ENCODE data around the gene MDGA2. TPM values are rescaled to one million over a fixed set of nuclear protein-coding genes. Genes with fewer than 3 reads are reported as not detected.

Gene MDGA2
- total and polyA plus RNA-seq, 2 of the 13 experiments (the other 11 are each of a cell fraction or from before 2014, with no cell fraction given): not detected

DNA sequence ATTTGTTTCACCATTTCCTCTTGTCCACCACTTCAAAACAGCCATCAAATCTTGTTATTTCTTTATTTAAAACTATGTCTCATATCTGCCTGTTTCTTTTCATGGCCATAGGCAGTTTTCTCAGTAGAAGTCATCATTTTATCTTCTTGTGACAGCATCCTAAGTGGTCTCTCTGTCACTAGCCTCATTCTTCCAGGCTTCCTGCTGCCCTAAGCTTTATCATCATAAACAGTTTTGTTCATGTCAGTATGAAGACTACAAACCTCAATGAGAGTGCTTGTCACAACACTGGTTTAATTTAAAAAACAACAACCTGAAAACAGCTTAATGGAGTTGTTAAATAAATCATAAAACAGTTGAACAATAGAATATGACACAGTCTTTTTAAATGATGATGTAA is 636.1 kb downstream of the MDGA2 start:
- CTCF ChIA-PET (ENCODE audit: low intra/inter-chr PET ratio, low total read pairs): no interaction called here
- FAIRE-seq: no peak
- peak; percentile 64 for TF ChIP-seq ATF7 (IDR thresholded peaks at IDR 0.05)
- no peak for TF ChIP-seq ATF7 (CRISPR knock-in tag; IDR thresholded peaks at IDR 0.05)
- TF ChIP-seq ZNF576 (CRISPR knock-in tag; IDR thresholded peaks at IDR 0.05): no peak
- TF ChIP-seq MIER2 (CRISPR knock-in tag; IDR thresholded peaks at IDR 0.05): no peak
- ATAC-seq: no peak
- Histone ChIP-seq H3K9me3 (ENCODE audit: low read length) (no peaks in the 10 kb centered on the region), H3K79me2 (ENCODE audit: insufficient read depth, low read length) (no peaks in the 10 kb centered on the region), H3K4me1 (ENCODE audit: insufficient read depth, low read length) (no peaks in the 10 kb centered on the region), H3K4me2 (ENCODE audit: low read depth, low read length) (no peak overlapping the region), H3K36me3 (replicated peaks in 1 of 2; ENCODE audit: control insufficient read depth in 1 of 2, insufficient read depth in 2 of 2, low read length in 2 of 2) (no peaks in the 10 kb centered on the region), H3K27me3 (ENCODE audit: control insufficient read depth in 1 of 2, insufficient read depth in 2 of 2, low read length in 2 of 2) (no peaks in the 10 kb centered on the region), H3K4me3 (replicated peaks in 1 of 3; ENCODE audit: insufficient read depth in 1 of 3, low read depth in 2 of 3, low read length in 3 of 3) (no peak overlapping the region), H3K9ac (ENCODE audit: insufficient read depth, low read depth, low read length) (no peak overlapping the region), H2AFZ (ENCODE audit: low read length) (no peak overlapping the region), H3K27ac (ENCODE audit: extremely low read length, insufficient read depth, low read length) (no peak overlapping the region), H4K20me1 (ENCODE audit: insufficient read depth, low read length) (no peaks in the 10 kb centered on the region)
- POLR2A ChIA-PET: no interaction called here
- in situ Hi-C loops (cut with HindIII; ENCODE audit: extremely low pct_ligation_motif_present, low pct_unique_long_range_greater_than_20kb) (no loop called here), intact Hi-C loops (cut with micrococcal nuclease; ENCODE audit: unreplicated experiment) (no loop called here)
- DNase-seq (ENCODE audit: low spot score): no peak
- BruUV-seq (replicated peaks): no TSS peak

GRCh38 chr14:47022721-47023120 is 652.7 kb downstream of the MDGA2 start:
- POLR2A ChIA-PET: no interaction called here
- H3K4me1 ChIP-seq (ENCODE audit: insufficient read depth, low read length): no peaks in the 10 kb centered on the region
- intact Hi-C loops (cut with micrococcal nuclease; ENCODE audit: unreplicated experiment) (no loop called here), in situ Hi-C loops (cut with HindIII; ENCODE audit: extremely low pct_ligation_motif_present, low pct_unique_long_range_greater_than_20kb) (no loop called here)
- no peak overlapping the region for H3K27ac ChIP-seq (ENCODE audit: extremely low read length, insufficient read depth, low read length)
- CTCF ChIA-PET (ENCODE audit: low intra/inter-chr PET ratio, low total read pairs): no interaction called here
- no peaks in the 10 kb centered on the region for H4K20me1 ChIP-seq (ENCODE audit: insufficient read depth, low read length)
- 5% methylated on average over 2 of the region's 2 CpGs for WGBS (ENCODE audit: low lambda C conversion rate)
- H2AFZ ChIP-seq (ENCODE audit: low read length): no peak overlapping the region
- no peaks in the 10 kb centered on the region for H3K9me3 ChIP-seq (ENCODE audit: low read length)
- H3K4me3 ChIP-seq (replicated peaks in 1 of 3; ENCODE audit: insufficient read depth in 1 of 3, low read depth in 2 of 3, low read length in 3 of 3): no peak overlapping the region
- H3K9ac ChIP-seq (ENCODE audit: insufficient read depth, low read depth, low read length): no peak overlapping the region
- FAIRE-seq (no peak), DNase-seq (ENCODE audit: low spot score) (no peak), ATAC-seq (no peak)
- H3K27me3 ChIP-seq (ENCODE audit: control insufficient read depth in 1 of 2, insufficient read depth in 2 of 2, low read length in 2 of 2): no peaks in the 10 kb centered on the region
- no peak overlapping the region for H3K4me2 ChIP-seq (ENCODE audit: low read depth, low read length)
- BruUV-seq (replicated peaks): no TSS peak
- H3K36me3 ChIP-seq (replicated peaks in 1 of 2; ENCODE audit: control insufficient read depth in 1 of 2, insufficient read depth in 2 of 2, low read length in 2 of 2): no peaks in the 10 kb centered on the region
- no peaks in the 10 kb centered on the region for H3K79me2 ChIP-seq (ENCODE audit: insufficient read depth, low read length)
- TF ChIP-seq ZNF367 (CRISPR knock-in tag; IDR thresholded peaks at IDR 0.05; ENCODE audit: borderline replicate concordance) (no peak), KLF11 (CRISPR knock-in tag; IDR thresholded peaks at IDR 0.05) (no peak), NFRKB (IDR thresholded peaks at IDR 0.05) (no peak), ZNF496 (CRISPR knock-in tag; IDR thresholded peaks at IDR 0.05; ENCODE audit: insufficient replicate concordance) (no peak), ZNF235 (CRISPR knock-in tag; IDR thresholded peaks at IDR 0.05; ENCODE audit: borderline replicate concordance) (no peak), ZNF337 (CRISPR knock-in tag; IDR thresholded peaks at IDR 0.05; ENCODE audit: borderline replicate concordance, low read depth) (no peak), SIN3A (IDR thresholded peaks at IDR 0.05; ENCODE audit: borderline replicate concordance, low read depth, low read length) (no peak), FOXC1 (CRISPR knock-in tag; IDR thresholded peaks at IDR 0.05; ENCODE audit: borderline replicate concordance) (no peak)
- TF ChIP-seq, protein P1, sequence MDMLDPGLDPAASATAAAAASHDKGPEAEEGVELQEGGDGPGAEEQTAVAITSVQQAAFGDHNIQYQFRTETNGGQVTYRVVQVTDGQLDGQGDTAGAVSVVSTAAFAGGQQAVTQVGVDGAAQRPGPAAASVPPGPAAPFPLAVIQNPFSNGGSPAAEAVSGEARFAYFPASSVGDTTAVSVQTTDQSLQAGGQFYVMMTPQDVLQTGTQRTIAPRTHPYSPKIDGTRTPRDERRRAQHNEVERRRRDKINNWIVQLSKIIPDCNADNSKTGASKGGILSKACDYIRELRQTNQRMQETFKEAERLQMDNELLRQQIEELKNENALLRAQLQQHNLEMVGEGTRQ (IDR thresholded peaks at IDR 0.05; ENCODE audit: low read depth, low read length): no peak
- TF ChIP-seq, protein P1 (CRISPR knock-in tag; IDR thresholded peaks at IDR 0.05; ENCODE audit: borderline replicate concordance): no peak
- TF ChIP-seq, protein P2, sequence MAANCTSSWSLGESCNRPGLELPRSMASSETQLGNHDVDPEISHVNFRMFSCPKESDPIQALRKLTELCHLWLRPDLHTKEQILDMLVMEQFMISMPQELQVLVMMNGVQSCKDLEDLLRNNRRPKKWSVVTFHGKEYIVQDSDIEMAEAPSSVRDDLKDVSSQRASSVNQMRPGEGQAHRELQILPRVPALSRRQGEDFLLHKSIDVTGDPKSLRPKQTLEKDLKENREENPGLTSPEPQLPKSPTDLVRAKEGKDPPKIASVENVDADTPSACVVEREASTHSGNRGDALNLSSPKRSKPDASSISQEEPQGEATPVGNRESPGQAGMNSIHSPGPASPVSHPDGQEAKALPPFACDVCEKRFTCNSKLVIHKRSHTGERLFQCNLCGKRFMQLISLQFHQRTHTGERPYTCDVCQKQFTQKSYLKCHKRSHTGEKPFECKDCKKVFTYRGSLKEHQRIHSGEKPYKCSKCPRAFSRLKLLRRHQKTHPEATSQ (CRISPR knock-in tag; IDR thresholded peaks at IDR 0.05; ENCODE audit: borderline replicate concordance): no peak
- TF ChIP-seq, protein P3, sequence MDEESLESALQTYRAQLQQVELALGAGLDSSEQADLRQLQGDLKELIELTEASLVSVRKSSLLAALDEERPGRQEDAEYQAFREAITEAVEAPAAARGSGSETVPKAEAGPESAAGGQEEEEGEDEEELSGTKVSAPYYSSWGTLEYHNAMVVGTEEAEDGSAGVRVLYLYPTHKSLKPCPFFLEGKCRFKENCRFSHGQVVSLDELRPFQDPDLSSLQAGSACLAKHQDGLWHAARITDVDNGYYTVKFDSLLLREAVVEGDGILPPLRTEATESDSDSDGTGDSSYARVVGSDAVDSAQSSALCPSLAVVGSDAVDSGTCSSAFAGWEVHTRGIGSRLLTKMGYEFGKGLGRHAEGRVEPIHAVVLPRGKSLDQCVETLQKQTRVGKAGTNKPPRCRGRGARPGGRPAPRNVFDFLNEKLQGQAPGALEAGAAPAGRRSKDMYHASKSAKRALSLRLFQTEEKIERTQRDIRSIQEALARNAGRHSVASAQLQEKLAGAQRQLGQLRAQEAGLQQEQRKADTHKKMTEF (CRISPR knock-in tag; IDR thresholded peaks at IDR 0.05): no peak

Data from HepG2 (cell line).